Measurements from ENCODE around the gene ENPP1.
A peak's percentile ranks its signal among the peaks of the same experiment; 100 is the strongest.
"Not testable (repeated sequence)": the region's sequence is repeated elsewhere in the genome, so short reads cannot be mapped to it uniquely, and the experiment has no call there.

ENPP1 gene

DNA sequence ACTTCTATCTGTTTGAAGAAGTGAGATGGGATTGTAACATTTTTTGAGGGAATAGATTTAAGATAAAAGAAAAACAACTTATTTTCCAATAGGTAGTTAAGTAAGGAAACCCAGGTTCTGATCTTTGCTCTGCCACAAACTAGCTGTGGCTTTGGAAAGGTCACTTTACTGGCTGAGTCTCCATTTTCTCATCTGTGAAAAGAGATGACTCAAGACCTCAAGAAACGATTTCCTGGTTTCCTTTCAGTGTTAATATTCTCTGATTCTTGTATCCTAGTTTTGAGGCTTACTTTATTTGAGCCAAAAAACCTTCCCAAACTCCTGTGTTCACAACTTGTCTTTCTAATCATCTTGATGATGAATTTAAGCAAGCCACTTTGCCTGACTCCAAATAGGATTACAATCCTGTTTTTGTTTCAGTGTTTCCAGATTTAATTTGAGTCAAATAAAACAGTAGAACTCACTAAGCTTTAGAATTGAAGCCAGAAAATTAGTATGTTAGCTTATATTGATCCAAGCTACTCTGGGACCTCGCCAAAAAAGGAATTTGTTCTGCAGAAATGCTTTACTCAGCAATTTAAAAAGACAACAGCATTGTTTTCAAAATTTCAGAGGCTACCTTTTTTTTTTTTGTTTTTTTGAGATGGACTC lies 51.1 kb downstream of the ENPP1 start:
- TF ChIP-seq, protein P1, sequence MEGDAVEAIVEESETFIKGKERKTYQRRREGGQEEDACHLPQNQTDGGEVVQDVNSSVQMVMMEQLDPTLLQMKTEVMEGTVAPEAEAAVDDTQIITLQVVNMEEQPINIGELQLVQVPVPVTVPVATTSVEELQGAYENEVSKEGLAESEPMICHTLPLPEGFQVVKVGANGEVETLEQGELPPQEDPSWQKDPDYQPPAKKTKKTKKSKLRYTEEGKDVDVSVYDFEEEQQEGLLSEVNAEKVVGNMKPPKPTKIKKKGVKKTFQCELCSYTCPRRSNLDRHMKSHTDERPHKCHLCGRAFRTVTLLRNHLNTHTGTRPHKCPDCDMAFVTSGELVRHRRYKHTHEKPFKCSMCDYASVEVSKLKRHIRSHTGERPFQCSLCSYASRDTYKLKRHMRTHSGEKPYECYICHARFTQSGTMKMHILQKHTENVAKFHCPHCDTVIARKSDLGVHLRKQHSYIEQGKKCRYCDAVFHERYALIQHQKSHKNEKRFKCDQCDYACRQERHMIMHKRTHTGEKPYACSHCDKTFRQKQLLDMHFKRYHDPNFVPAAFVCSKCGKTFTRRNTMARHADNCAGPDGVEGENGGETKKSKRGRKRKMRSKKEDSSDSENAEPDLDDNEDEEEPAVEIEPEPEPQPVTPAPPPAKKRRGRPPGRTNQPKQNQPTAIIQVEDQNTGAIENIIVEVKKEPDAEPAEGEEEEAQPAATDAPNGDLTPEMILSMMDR (conservative IDR thresholded peaks at IDR 0.05; ENCODE audit: low read depth, low read length): no peak
- no peak overlapping the region for H3K4me3 ChIP-seq (ENCODE audit: low read depth, low read length)
- peak; percentile 78 for DNase-seq (ENCODE audit: low read depth)

DNA sequence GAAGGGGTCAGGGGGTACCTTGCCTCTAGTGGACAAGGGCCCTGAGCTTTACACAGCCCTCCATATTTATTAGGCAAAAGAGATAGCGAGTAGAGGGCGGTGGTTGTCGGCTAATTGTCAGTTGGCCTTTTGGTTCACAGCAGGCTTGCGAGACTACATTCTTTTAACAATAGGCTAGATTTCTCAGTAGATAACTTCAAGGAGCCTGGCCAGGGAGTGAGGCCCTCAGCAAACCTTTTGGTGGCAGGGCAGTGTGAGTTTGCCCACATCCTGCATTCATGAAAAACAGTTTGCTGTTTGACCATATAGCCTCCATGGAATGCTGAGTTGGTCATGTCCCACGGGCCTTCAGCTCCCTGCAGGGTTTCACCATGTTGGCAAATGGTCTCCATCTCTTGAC lies 51.8 kb downstream of the ENPP1 start:
- not testable (repeated sequence) for H3K4me3 ChIP-seq (ENCODE audit: low read depth, low read length)
- DNase-seq (ENCODE audit: low read depth): peak; percentile 14

DNA sequence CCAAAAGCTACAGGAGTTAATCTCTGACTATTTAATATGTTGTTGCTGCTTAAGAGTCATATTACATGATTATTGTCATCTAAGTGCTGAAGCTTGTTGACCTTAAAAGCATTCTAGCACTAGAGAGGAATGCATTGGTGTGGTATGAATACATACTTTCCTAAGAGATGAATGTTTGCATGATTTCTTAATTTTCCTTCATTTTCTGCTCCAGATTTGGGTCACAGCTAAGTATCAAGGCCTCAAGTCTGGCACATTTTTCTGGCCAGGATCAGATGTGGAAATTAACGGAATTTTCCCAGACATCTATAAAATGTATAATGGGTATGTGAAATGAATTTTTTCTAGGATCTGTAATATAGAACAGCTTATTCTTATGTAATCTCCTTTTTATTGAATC lies 53.6 kb downstream of the ENPP1 start:
- H3K4me3 ChIP-seq (ENCODE audit: low read depth, low read length): no peak overlapping the region
- TF ChIP-seq, protein P1 (conservative IDR thresholded peaks at IDR 0.05; ENCODE audit: low read depth, low read length): no peak
- DNase-seq (ENCODE audit: low read depth): peak; percentile 90

DNA sequence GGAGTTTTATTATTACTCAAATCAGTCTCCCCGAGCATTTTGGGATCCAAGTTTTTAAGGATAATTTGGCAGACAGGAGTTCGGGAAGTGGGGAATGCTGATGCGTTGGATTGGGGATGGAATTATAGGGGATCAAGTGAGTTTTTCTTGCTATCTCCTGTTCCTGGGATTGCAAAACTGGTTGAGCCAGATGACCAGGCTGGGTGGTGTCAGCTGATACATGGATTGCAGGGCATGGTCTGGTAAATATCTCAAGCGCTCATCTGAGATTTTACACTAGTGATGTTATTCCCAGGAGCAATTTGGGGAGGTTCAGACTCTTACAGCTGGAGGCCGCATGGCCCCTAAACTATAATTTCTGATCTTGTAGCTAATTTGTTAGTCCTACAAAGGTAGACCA lies 54.7 kb downstream of the ENPP1 start:
- no peak for DNase-seq (ENCODE audit: low read depth)
- TF ChIP-seq, protein P1 (conservative IDR thresholded peaks at IDR 0.05; ENCODE audit: low read depth, low read length): no peak
- no peak overlapping the region for H3K4me3 ChIP-seq (ENCODE audit: low read depth, low read length)

DNA sequence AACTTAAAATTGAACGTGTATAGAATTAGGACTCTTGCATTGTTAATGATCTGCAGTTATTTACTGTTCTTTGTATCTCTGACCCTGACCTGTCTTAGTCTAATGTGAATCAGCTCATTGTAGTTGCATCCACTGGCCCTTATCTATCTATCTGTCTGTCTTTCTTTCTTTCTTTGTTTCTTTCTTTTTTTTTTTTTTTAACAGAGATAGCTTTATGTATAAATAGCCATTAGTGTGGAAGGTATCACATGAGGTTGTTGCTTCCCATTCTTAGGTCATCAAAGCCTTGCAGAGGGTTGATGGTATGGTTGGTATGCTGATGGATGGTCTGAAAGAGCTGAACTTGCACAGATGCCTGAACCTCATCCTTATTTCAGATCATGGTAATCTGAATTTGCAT lies 59.9 kb downstream of the ENPP1 start:
- peak; percentile 73 for DNase-seq (ENCODE audit: low read depth)
- no peak overlapping the region for H3K4me3 ChIP-seq (ENCODE audit: low read depth, low read length)
- TF ChIP-seq, protein P1 (conservative IDR thresholded peaks at IDR 0.05; ENCODE audit: low read depth, low read length): no peak

DNA sequence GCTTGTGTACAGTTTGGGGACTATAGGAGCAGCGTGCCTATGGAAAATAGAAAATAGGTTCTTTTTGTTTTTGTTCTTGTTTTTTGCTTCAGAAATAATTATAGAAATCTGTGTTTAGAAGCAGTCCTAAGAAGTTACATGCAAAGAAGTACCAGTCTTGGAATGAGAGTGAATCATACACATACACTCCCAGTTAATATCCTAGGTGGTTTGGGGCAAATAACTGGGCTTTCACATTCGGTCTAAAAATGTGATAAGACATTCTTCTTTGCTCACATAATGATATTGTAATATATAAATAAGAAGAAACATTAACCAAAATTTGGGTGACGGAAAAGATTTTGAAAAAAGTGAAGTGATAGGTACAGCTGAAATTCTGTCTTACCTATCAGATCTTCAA lies 61.0 kb downstream of the ENPP1 start:
- peak; percentile 35 for DNase-seq (ENCODE audit: low read depth)
- H3K4me3 ChIP-seq (ENCODE audit: low read depth, low read length): no peak overlapping the region
- TF ChIP-seq, protein P1 (conservative IDR thresholded peaks at IDR 0.05; ENCODE audit: low read depth, low read length): no peak

DNA sequence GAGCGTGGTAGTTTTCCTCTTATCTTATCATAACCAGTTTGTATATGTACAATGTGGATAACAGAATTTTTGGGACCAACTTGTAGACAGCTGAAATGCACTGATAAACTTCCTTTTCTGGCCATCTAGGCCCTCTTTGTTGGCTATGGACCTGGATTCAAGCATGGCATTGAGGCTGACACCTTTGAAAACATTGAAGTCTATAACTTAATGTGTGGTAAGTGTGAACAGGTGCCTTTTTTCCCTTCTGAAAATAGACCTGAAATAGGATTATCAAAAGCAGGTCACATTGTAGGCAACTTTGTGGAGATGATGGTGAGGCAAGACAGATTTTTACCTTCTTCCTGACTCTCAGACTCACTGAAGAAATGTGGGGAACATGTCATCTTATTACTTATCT lies 67.8 kb downstream of the ENPP1 start:
- no peak overlapping the region for H3K4me3 ChIP-seq (ENCODE audit: low read depth, low read length)
- no peak for DNase-seq (ENCODE audit: low read depth)
- TF ChIP-seq, protein P1 (conservative IDR thresholded peaks at IDR 0.05; ENCODE audit: low read depth, low read length): no peak

Data from choroid plexus epithelial cell (primary cell).